Stimulated activated CD4-positive, alpha-beta T cell treated with anti-CD3 and anti-CD28 coated beads, Interleukin-15, amount 100 ng/mL, for 24 hours (primary cell): ENCODE results near the gene GLCE.
"Not testable (repeated sequence)": the region's sequence is repeated elsewhere in the genome, so short reads cannot be mapped to it uniquely, and the experiment has no call there.

Experiments
- DNase-seq: peaks from one replicate; pipeline ENCODE4 v3.0.0-alpha.2; 2020

The GLCE gene

GRCh38 chr15:69161079-69161877 is 843 bp downstream of the GLCE start:
- DNase-seq = peak; percentile 37

- no peak for DNase-seq
Measured at GRCh38 chr15:69161878-69162213, 1.4 kb downstream of the GLCE start.

GRCh38 chr15:69163141-69163669 is 2.8 kb downstream of the GLCE start:
- no peak for DNase-seq

GRCh38 chr15:69164807-69165636 is 4.6 kb downstream of the GLCE start:
- DNase-seq = no peak

- DNase-seq = no peak
Measured at GRCh38 chr15:69165637-69166025, 5.2 kb downstream of the GLCE start.

GRCh38 chr15:69167218-69167846 is 6.9 kb downstream of the GLCE start:
- DNase-seq = no peak

- DNase-seq = not testable (repeated sequence)
Measured at GRCh38 chr15:69168361-69168760, 7.9 kb downstream of the GLCE start.

GRCh38 chr15:69169540-69169939 is 9.1 kb downstream of the GLCE start:
- not testable (repeated sequence) for DNase-seq

GRCh38 chr15:69170597-69170996 is 10.2 kb downstream of the GLCE start:
- DNase-seq = no peak

GRCh38 chr15:69172847-69173246 is 12.4 kb downstream of the GLCE start:
- no peak for DNase-seq

GRCh38 chr15:69175536-69175935 is 15.1 kb downstream of the GLCE start:
- DNase-seq = no peak

GRCh38 chr15:69181424-69181823 is 21.0 kb downstream of the GLCE start:
- no peak for DNase-seq

- DNase-seq = no peak
Measured at GRCh38 chr15:69185216-69185615, 24.8 kb downstream of the GLCE start.

GRCh38 chr15:69185706-69186105 is 25.3 kb downstream of the GLCE start:
- no peak for DNase-seq

- DNase-seq = no peak
Measured at GRCh38 chr15:69189157-69189556, 28.7 kb downstream of the GLCE start.

- no peak for DNase-seq
Measured at GRCh38 chr15:69190091-69190490, 29.7 kb downstream of the GLCE start.

- DNase-seq = no peak
Measured at GRCh38 chr15:69190504-69190903, 30.1 kb downstream of the GLCE start.

- no peak for DNase-seq
Measured at GRCh38 chr15:69194025-69194827, 33.8 kb downstream of the GLCE start.

GRCh38 chr15:69194854-69195253 is 34.4 kb downstream of the GLCE start:
- DNase-seq = no peak

GRCh38 chr15:69200832-69201745 is 40.7 kb downstream of the GLCE start:
- no peak for DNase-seq

- DNase-seq = no peak
Measured at GRCh38 chr15:69206079-69206478, 45.6 kb downstream of the GLCE start.

GRCh38 chr15:69209661-69210060 is 49.2 kb downstream of the GLCE start:
- no peak for DNase-seq
